Hepatocyte (in vitro differentiated cells): Measurements from ENCODE around the gene PSMC5. TPM values are rescaled to one million over a fixed set of nuclear protein-coding genes. Genes with fewer than 3 reads are reported as not detected.

Experiments
- DNase-seq: peaks from one replicate; pipeline ENCODE4 v3.0.0-alpha.2; 2016; ENCODE audit warnings: low spot score
- H2AFZ ChIP-seq: fragments of 200-600 bp; sonication (generic); 2 replicates; pipeline ENCODE4 v1.6.0; 2016; ENCODE audit warnings: antibody characterized with exemption, mild to moderate bottlenecking
- H3K27ac ChIP-seq: fragments of 200-600 bp; sonication (generic); 2 replicates; pipeline ENCODE4 v1.5.1; 2016; ENCODE audit warnings: mild to moderate bottlenecking
- H3K27me3 ChIP-seq: fragments of 200-600 bp; sonication (generic); 2 replicates; pipeline ENCODE4 v1.6.1; 2016
- H3K36me3 ChIP-seq: fragments of 200-600 bp; sonication (generic); replicated peaks from 2 replicates; pipeline ENCODE4 v1.5.1; 2016; ENCODE audit warnings: low read depth; ENCODE audit not compliant: insufficient read depth
- H3K4me1 ChIP-seq: fragments of 200-600 bp; sonication (generic); 2 replicates; pipeline ENCODE4 v1.5.1; 2016; ENCODE audit warnings: mild to moderate bottlenecking, moderate library complexity; ENCODE audit not compliant: insufficient read depth
- H3K4me2 ChIP-seq: fragments of 200-600 bp; sonication (generic); 2 replicates; pipeline ENCODE4 v1.6.0; 2016
- H3K4me3 ChIP-seq: fragments of 200-600 bp; sonication (generic); 2 replicates; pipeline ENCODE4 v1.5.1; 2016; ENCODE audit warnings: mild to moderate bottlenecking
- H3K79me2 ChIP-seq: fragments of 200-600 bp; sonication (generic); 2 replicates; pipeline ENCODE4 v1.6.0; 2017; ENCODE audit warnings: mild to moderate bottlenecking
- H3K9me2 ChIP-seq: fragments of 200-600 bp; sonication (generic); replicated peaks from 2 replicates; pipeline ENCODE4 v1.6.0; 2017; ENCODE audit warnings: mild to moderate bottlenecking; ENCODE audit not compliant: insufficient read depth
- H3K9me3 ChIP-seq: fragments of 200-600 bp; sonication (generic); 2 replicates; pipeline ENCODE4 v1.5.1; 2016; ENCODE audit warnings: low read depth, mild to moderate bottlenecking
- H4K20me1 ChIP-seq: fragments of 200-600 bp; sonication (generic); 2 replicates; pipeline ENCODE4 v1.6.0; 2016; ENCODE audit warnings: mild to moderate bottlenecking; ENCODE audit not compliant: insufficient read depth, poor library complexity, severe bottlenecking
- EZH2 ChIP-seq: fragments of 200-600 bp; sonication (generic); IDR thresholded peaks from 2 replicates; pipeline ENCODE4 v1.6.1; 2016; ENCODE audit warnings: antibody characterized with exemption, mild to moderate bottlenecking, borderline replicate concordance
- EZH2phosphoT487 ChIP-seq: fragments of 200-600 bp; sonication (generic); IDR thresholded peaks from one replicate; pipeline ENCODE4 v1.6.1; 2018; ENCODE audit warnings: antibody characterized with exemption, mild to moderate bottlenecking, low read depth, moderate library complexity; ENCODE audit not compliant: unreplicated experiment, severe bottlenecking
- WGBS: methylation state at CpG from one replicate; pipeline ENCODE4 v1.1.6; 2016; ENCODE audit warnings: low lambda C conversion rate; ENCODE audit errors: missing lambda C conversion rate; 5-methylcytosine and 5-hydroxymethylcytosine counted together
- polyA plus RNA-seq: library from polyadenylated mRNA; unstranded; fragments of >200 nt; fragmentation: Nextera tagmentation; extraction: Ambion mirVana; gene quantifications from 2 replicates; pipeline ENCODE4 v1.2.1, GENCODE V29; 2016
- total RNA-seq: library from RNA; depleted of rRNA; stranded (reverse); fragments of >200 nt; gene quantifications from 2 replicates; pipeline ENCODE4 v1.2.3, GENCODE V29; 2014
- TF ChIP-seq, protein P1 (sequence below): fragments of 200-600 bp; sonication (generic); IDR thresholded peaks from 2 replicates; pipeline ENCODE4 v1.5.1; 2016; ENCODE audit warnings: antibody characterized with exemption, mild to moderate bottlenecking; ENCODE audit not compliant: poor library complexity

Gene PSMC5
- 37.3 and 46.6 TPM in 2 replicates for total RNA-seq
- 129 and 132 TPM in 2 replicates for polyA plus RNA-seq

- H3K27me3 ChIP-seq, result no peaks in the 10 kb centered on the region
- under 1% methylated on average over 53 of the region's 58 CpGs for WGBS
- H3K4me3 ChIP-seq, result peak within 1 kb of the TSS; percentile 72
- no peaks in the 10 kb centered on the region for H4K20me1 ChIP-seq
- no peak for TF ChIP-seq EZH2
- TF ChIP-seq, protein P1, sequence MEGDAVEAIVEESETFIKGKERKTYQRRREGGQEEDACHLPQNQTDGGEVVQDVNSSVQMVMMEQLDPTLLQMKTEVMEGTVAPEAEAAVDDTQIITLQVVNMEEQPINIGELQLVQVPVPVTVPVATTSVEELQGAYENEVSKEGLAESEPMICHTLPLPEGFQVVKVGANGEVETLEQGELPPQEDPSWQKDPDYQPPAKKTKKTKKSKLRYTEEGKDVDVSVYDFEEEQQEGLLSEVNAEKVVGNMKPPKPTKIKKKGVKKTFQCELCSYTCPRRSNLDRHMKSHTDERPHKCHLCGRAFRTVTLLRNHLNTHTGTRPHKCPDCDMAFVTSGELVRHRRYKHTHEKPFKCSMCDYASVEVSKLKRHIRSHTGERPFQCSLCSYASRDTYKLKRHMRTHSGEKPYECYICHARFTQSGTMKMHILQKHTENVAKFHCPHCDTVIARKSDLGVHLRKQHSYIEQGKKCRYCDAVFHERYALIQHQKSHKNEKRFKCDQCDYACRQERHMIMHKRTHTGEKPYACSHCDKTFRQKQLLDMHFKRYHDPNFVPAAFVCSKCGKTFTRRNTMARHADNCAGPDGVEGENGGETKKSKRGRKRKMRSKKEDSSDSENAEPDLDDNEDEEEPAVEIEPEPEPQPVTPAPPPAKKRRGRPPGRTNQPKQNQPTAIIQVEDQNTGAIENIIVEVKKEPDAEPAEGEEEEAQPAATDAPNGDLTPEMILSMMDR, result peak; percentile 53
- no peaks in the 10 kb centered on the region for H3K9me2 ChIP-seq
- peaks cover 49% of the 10 kb centered on the region for H3K79me2 ChIP-seq
- peak; percentile 96 for DNase-seq
- peaks cover 4% of the 10 kb centered on the region for H3K36me3 ChIP-seq
- peaks cover 20% of the 10 kb centered on the region for H3K4me1 ChIP-seq
- peak within 1 kb of the TSS; percentile 41 for H2AFZ ChIP-seq
- no peaks in the 10 kb centered on the region for H3K9me3 ChIP-seq
- H3K27ac ChIP-seq, result peak within 1 kb of the TSS; percentile 91
- H3K4me2 ChIP-seq, result peak within 1 kb of the TSS; percentile 98
Measured at GRCh38 chr17:63827002-63827800, at the start of gene PSMC5, which contains the start of gene FTSJ3. Gene PSMC5, plus strand, starts transcription at chr17:63827431. Its CDS starts 60 bp downstream, at chr17:63827491. Gene FTSJ3, minus strand, starts transcription at chr17:63827663. Its CDS starts 761 bp downstream, at chr17:63826902.

DNA sequence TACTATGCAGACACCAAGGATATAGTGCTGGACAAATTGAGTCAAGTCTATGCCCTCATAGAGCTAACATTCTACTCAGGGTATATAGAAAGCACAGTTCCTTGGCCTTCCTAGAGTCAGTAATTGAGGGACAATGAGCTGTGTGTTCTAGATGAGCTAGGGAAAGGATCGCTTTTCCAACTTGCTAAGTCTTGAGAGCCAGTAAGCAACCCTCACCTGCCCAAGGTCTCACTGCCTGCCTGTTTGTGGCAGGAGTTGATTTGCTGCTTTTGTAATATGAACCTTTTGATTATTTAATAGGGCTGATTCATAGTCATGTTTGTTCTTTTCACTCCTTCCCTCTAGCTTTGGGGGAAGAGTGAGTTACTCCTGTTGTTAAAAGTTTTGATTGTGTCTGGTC lies 46.7 kb upstream of the PSMC5 start:
- 91% methylated on average over 1 of the region's 1 CpG for WGBS
- no peak overlapping the region for H3K4me2 ChIP-seq
- no peaks in the 10 kb centered on the region for H3K9me2 ChIP-seq
- H2AFZ ChIP-seq, result no peak overlapping the region
- H3K27me3 ChIP-seq, result no peaks in the 10 kb centered on the region
- peaks cover 100% of the 10 kb centered on the region for H3K79me2 ChIP-seq
- no peak overlapping the region for H3K27ac ChIP-seq
- H3K9me3 ChIP-seq, result no peaks in the 10 kb centered on the region
- no peaks in the 10 kb centered on the region for H3K36me3 ChIP-seq
- TF ChIP-seq, protein P1, result no peak
- no peak for TF ChIP-seq EZH2
- H4K20me1 ChIP-seq, result peaks cover 97% of the 10 kb centered on the region
- no peak overlapping the region for H3K4me3 ChIP-seq
- DNase-seq, result no peak
- no peaks in the 10 kb centered on the region for H3K4me1 ChIP-seq

GRCh38 chr17:63780928-63781327 lies 46.3 kb upstream of the PSMC5 start:
- Histone ChIP-seq H3K4me3 (no peak overlapping the region), H3K4me1 (no peaks in the 10 kb centered on the region), H3K9me2 (no peaks in the 10 kb centered on the region), H3K36me3 (no peaks in the 10 kb centered on the region), H3K27ac (no peak overlapping the region), H3K27me3 (no peaks in the 10 kb centered on the region), H3K4me2 (no peak overlapping the region), H2AFZ (no peak overlapping the region), H3K79me2 (peaks cover 100% of the 10 kb centered on the region), H4K20me1 (peaks cover 96% of the 10 kb centered on the region), H3K9me3 (no peaks in the 10 kb centered on the region)
- TF ChIP-seq, protein P1, result no peak
- TF ChIP-seq EZH2, result no peak
- no peak for TF ChIP-seq EZH2phosphoT487
- no peak for DNase-seq
- WGBS, result 99% methylated on average over 4 of the region's 4 CpGs
